Erythroblast (primary cell): ENCODE results near the gene C2orf76.

Source experiments
- GATA1 ChIP-seq: IDR thresholded peaks from 2 replicates; pipeline ENCODE4 v1.6.1; 2011; ENCODE audit warnings: low read depth, mild to moderate bottlenecking, control low read depth, low read length, moderate library complexity
- POLR2A ChIP-seq: IDR thresholded peaks from 2 replicates; pipeline ENCODE4 v1.6.1; 2011; ENCODE audit warnings: mild to moderate bottlenecking, low read length

GRCh38 chr2:119254601-119255080 is 112.0 kb downstream of the C2orf76 start:
- no peak for TF ChIP-seq POLR2A
- TF ChIP-seq GATA1: no peak
